ENCODE measurements around the gene HEY2.
"Not testable (repeated sequence)": the region's sequence is repeated elsewhere in the genome, so short reads cannot be mapped to it uniquely, and the experiment has no call there.

HEY2 gene

GRCh38 chr6:125798734-125799508 lies 49.5 kb downstream of the HEY2 start:
- TF ChIP-seq CTCF (conservative IDR thresholded peaks at IDR 0.05; ENCODE audit: control insufficient read depth, insufficient read depth, low read depth, low read length) = no peak
- no peak for DNase-seq (ENCODE audit: low read depth)
- no peak overlapping the region for H3K4me3 ChIP-seq (ENCODE audit: control insufficient read depth, low read depth, low read length)

GRCh38 chr6:125802383-125802782 lies 53.0 kb downstream of the HEY2 start:
- no peak for DNase-seq (ENCODE audit: low read depth)
- TF ChIP-seq CTCF (conservative IDR thresholded peaks at IDR 0.05; ENCODE audit: control insufficient read depth, insufficient read depth, low read depth, low read length) = no peak
- H3K4me3 ChIP-seq (ENCODE audit: control insufficient read depth, low read depth, low read length) = no peak overlapping the region

GRCh38 chr6:125802943-125803377 lies 53.5 kb downstream of the HEY2 start:
- peak; percentile 42 for DNase-seq (ENCODE audit: low read depth)
- H3K4me3 ChIP-seq (ENCODE audit: control insufficient read depth, low read depth, low read length) = no peak overlapping the region

GRCh38 chr6:125804264-125804663 lies 54.8 kb downstream of the HEY2 start:
- no peak for DNase-seq (ENCODE audit: low read depth)
- H3K4me3 ChIP-seq (ENCODE audit: control insufficient read depth, low read depth, low read length) = no peak overlapping the region
- no peak for TF ChIP-seq CTCF (conservative IDR thresholded peaks at IDR 0.05; ENCODE audit: control insufficient read depth, insufficient read depth, low read depth, low read length)

More at GRCh38 chr6:125802943-125803377, 53.5 kb downstream of the HEY2 start:
- TF ChIP-seq CTCF (conservative IDR thresholded peaks at IDR 0.05; ENCODE audit: control insufficient read depth, insufficient read depth, low read depth, low read length) = no peak

DNA sequence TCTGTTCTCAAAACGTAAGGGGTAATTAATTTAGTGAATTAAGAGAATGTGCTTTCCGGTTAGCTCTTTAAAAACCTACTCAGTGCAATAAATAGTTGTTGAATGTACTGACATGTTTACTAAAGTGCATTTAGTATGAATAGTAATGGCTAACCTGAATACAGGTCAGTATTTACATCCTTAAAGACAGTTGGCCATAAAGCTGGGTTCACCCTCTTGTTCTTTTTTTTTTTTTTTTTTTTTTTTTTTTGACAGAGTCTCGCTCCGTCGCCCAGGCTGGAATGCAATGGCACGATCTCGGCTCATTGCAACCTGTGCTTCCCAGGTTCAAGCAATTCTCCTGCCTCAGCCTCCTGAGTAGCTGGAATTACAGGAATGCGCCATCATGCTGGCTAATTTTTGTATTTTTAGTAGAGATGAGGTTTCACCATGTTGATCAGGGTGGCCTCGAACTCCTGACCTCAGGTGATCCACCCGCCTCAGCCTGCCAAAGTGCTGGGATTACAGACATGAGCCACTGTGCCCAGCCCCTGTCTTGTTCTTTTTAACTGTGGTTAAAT lies 55.5 kb downstream of the HEY2 start:
- not testable (repeated sequence) for H3K4me3 ChIP-seq (ENCODE audit: control insufficient read depth, low read depth, low read length); DNase-seq (ENCODE audit: low read depth)

DNA sequence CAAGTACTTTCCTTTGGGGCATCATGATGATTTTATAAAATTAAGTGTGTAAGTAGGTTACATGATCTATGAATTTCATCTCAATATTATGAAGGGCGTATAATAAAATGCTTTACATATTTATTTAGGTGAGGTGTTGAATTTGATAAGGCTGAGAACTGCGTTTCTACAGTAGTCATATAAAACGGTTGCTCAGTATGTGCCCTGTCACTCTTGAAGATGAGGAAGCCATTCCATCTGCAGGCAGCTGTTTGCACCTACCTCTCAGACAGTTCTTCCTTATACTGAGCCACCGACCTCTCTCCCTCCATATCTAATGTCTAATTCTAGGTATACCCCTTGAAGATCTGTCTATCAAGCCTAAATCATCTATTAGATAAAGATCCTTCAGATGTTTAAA lies 57.4 kb downstream of the HEY2 start:
- DNase-seq (ENCODE audit: low read depth) = no peak
- no peak overlapping the region for H3K4me3 ChIP-seq (ENCODE audit: control insufficient read depth, low read depth, low read length)
- no peak for TF ChIP-seq CTCF (conservative IDR thresholded peaks at IDR 0.05; ENCODE audit: control insufficient read depth, insufficient read depth, low read depth, low read length)

DNA sequence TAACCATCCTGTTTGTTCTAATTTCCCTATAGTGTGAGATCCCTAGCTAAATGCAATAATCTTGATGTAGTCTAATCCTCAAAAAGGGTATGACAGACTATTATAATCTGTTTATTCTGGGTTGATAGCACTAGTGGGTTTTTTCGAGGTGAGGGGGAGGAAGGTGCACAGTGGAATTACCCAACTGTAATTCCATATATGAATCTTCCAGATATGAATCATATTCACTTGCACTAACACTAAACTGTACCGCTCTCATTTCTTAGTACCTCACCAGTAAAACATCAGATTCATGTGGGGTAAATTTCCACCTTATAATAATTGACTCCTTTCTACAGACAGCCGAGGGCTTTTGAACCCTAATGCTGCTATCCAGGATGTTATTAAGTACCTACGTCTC lies 57.9 kb downstream of the HEY2 start:
- DNase-seq (ENCODE audit: low read depth) = no peak
- no peak overlapping the region for H3K4me3 ChIP-seq (ENCODE audit: control insufficient read depth, low read depth, low read length)

More for the DNA sequence above, 57.9 kb downstream of the HEY2 start:
- TF ChIP-seq CTCF (conservative IDR thresholded peaks at IDR 0.05; ENCODE audit: control insufficient read depth, insufficient read depth, low read depth, low read length) = no peak

Measured in fibroblast of mammary gland (primary cell).